Measurements from ENCODE around the gene ACSM2B.
"Not testable (repeated sequence)": the region's sequence is repeated elsewhere in the genome, so short reads cannot be mapped to it uniquely, and the experiment has no call there.

Gene ACSM2B

GRCh38 chr16:20566864-20567263 lies 9.3 kb downstream of the ACSM2B start:
- H3K9ac ChIP-seq (ENCODE audit: low read length), result no peak overlapping the region
- no peaks in the 10 kb centered on the region for H3F3A ChIP-seq (ENCODE audit: insufficient read depth, low read length)
- H3K36me3 ChIP-seq (replicated peaks; ENCODE audit: insufficient read depth, low read length), result no peaks in the 10 kb centered on the region
- H3K4me2 ChIP-seq (ENCODE audit: low read depth, low read length), result no peak overlapping the region
- no peak for DNase-seq
- H3K27me3 ChIP-seq (replicated peaks; ENCODE audit: insufficient read depth, low read length), result no peaks in the 10 kb centered on the region
- no peaks in the 10 kb centered on the region for H3K9me3 ChIP-seq (replicated peaks; ENCODE audit: insufficient read depth, low read length)
- H4K20me1 ChIP-seq (ENCODE audit: insufficient read depth, low read length), result no peaks in the 10 kb centered on the region
- H2AFZ ChIP-seq (ENCODE audit: low read length), result no peak overlapping the region
- H3K27ac ChIP-seq (ENCODE audit: low read length), result no peak overlapping the region
- H3K4me3 ChIP-seq (ENCODE audit: low read length), result no peak overlapping the region
- no peaks in the 10 kb centered on the region for H3K9me2 ChIP-seq (replicated peaks; ENCODE audit: insufficient read depth, low read length)
- H3K4me1 ChIP-seq (ENCODE audit: low read length), result no peaks in the 10 kb centered on the region
- TF ChIP-seq EZH2 (optimal IDR thresholded peaks at IDR 0.05; ENCODE audit: low read depth, low read length) (no peak), CTCF (IDR thresholded peaks at IDR 0.05; ENCODE audit: low read length) (no peak), EZH2phosphoT487 (IDR thresholded peaks at IDR 0.05; ENCODE audit: low read length) (no peak)
- H3K79me2 ChIP-seq (ENCODE audit: low read length), result no peaks in the 10 kb centered on the region

GRCh38 chr16:20565334-20565733 lies 10.8 kb downstream of the ACSM2B start:
- not testable (repeated sequence) for H3K27ac ChIP-seq (ENCODE audit: low read length); H3K9me2 ChIP-seq (replicated peaks; ENCODE audit: insufficient read depth, low read length); H3K4me1 ChIP-seq (ENCODE audit: low read length); H3K4me2 ChIP-seq (ENCODE audit: low read depth, low read length); DNase-seq; H3K36me3 ChIP-seq (replicated peaks; ENCODE audit: insufficient read depth, low read length); H2AFZ ChIP-seq (ENCODE audit: low read length); H3F3A ChIP-seq (ENCODE audit: insufficient read depth, low read length); H3K4me3 ChIP-seq (ENCODE audit: low read length); H3K79me2 ChIP-seq (ENCODE audit: low read length); H3K9me3 ChIP-seq (replicated peaks; ENCODE audit: insufficient read depth, low read length); H4K20me1 ChIP-seq (ENCODE audit: insufficient read depth, low read length); H3K27me3 ChIP-seq (replicated peaks; ENCODE audit: insufficient read depth, low read length); H3K9ac ChIP-seq (ENCODE audit: low read length)

GRCh38 chr16:20564218-20564617 lies 11.9 kb downstream of the ACSM2B start:
- not testable (repeated sequence) for H3K36me3 ChIP-seq (replicated peaks; ENCODE audit: insufficient read depth, low read length); H3K27me3 ChIP-seq (replicated peaks; ENCODE audit: insufficient read depth, low read length); H2AFZ ChIP-seq (ENCODE audit: low read length); H3K9me2 ChIP-seq (replicated peaks; ENCODE audit: insufficient read depth, low read length); H3K79me2 ChIP-seq (ENCODE audit: low read length); H3F3A ChIP-seq (ENCODE audit: insufficient read depth, low read length); H3K27ac ChIP-seq (ENCODE audit: low read length); H3K4me2 ChIP-seq (ENCODE audit: low read depth, low read length); H3K9me3 ChIP-seq (replicated peaks; ENCODE audit: insufficient read depth, low read length); H3K4me1 ChIP-seq (ENCODE audit: low read length); DNase-seq; H3K9ac ChIP-seq (ENCODE audit: low read length); H4K20me1 ChIP-seq (ENCODE audit: insufficient read depth, low read length); H3K4me3 ChIP-seq (ENCODE audit: low read length)

- not testable (repeated sequence) for H4K20me1 ChIP-seq (ENCODE audit: insufficient read depth, low read length); H3K9ac ChIP-seq (ENCODE audit: low read length); H3K9me3 ChIP-seq (replicated peaks; ENCODE audit: insufficient read depth, low read length); H3K4me1 ChIP-seq (ENCODE audit: low read length); H3K4me2 ChIP-seq (ENCODE audit: low read depth, low read length); H3K79me2 ChIP-seq (ENCODE audit: low read length); H2AFZ ChIP-seq (ENCODE audit: low read length); H3K27me3 ChIP-seq (replicated peaks; ENCODE audit: insufficient read depth, low read length); H3K9me2 ChIP-seq (replicated peaks; ENCODE audit: insufficient read depth, low read length); H3K4me3 ChIP-seq (ENCODE audit: low read length); DNase-seq; H3K27ac ChIP-seq (ENCODE audit: low read length); H3K36me3 ChIP-seq (replicated peaks; ENCODE audit: insufficient read depth, low read length); H3F3A ChIP-seq (ENCODE audit: insufficient read depth, low read length)
Observed at GRCh38 chr16:20555628-20556027, 20.5 kb downstream of the ACSM2B start.

GRCh38 chr16:20554689-20555088 lies 21.5 kb downstream of the ACSM2B start:
- not testable (repeated sequence) for H3K4me1 ChIP-seq (ENCODE audit: low read length); H3K27me3 ChIP-seq (replicated peaks; ENCODE audit: insufficient read depth, low read length)

GRCh38 chr16:20553493-20553892 lies 22.7 kb downstream of the ACSM2B start:
- not testable (repeated sequence) for H3F3A ChIP-seq (ENCODE audit: insufficient read depth, low read length); H3K4me2 ChIP-seq (ENCODE audit: low read depth, low read length); H3K4me3 ChIP-seq (ENCODE audit: low read length); H3K27me3 ChIP-seq (replicated peaks; ENCODE audit: insufficient read depth, low read length); H3K27ac ChIP-seq (ENCODE audit: low read length); H4K20me1 ChIP-seq (ENCODE audit: insufficient read depth, low read length); H3K4me1 ChIP-seq (ENCODE audit: low read length); H3K36me3 ChIP-seq (replicated peaks; ENCODE audit: insufficient read depth, low read length); H3K9ac ChIP-seq (ENCODE audit: low read length); H3K9me2 ChIP-seq (replicated peaks; ENCODE audit: insufficient read depth, low read length); H2AFZ ChIP-seq (ENCODE audit: low read length); H3K9me3 ChIP-seq (replicated peaks; ENCODE audit: insufficient read depth, low read length); DNase-seq; H3K79me2 ChIP-seq (ENCODE audit: low read length)

More at GRCh38 chr16:20554689-20555088, 21.5 kb downstream of the ACSM2B start:
- H3K9me2 ChIP-seq (replicated peaks; ENCODE audit: insufficient read depth, low read length); H3K9me3 ChIP-seq (replicated peaks; ENCODE audit: insufficient read depth, low read length); DNase-seq; H3K4me3 ChIP-seq (ENCODE audit: low read length); H3K36me3 ChIP-seq (replicated peaks; ENCODE audit: insufficient read depth, low read length); H3K79me2 ChIP-seq (ENCODE audit: low read length); H3K4me2 ChIP-seq (ENCODE audit: low read depth, low read length); H2AFZ ChIP-seq (ENCODE audit: low read length); H3K9ac ChIP-seq (ENCODE audit: low read length); H4K20me1 ChIP-seq (ENCODE audit: insufficient read depth, low read length); H3K27ac ChIP-seq (ENCODE audit: low read length); H3F3A ChIP-seq (ENCODE audit: insufficient read depth, low read length): not testable (repeated sequence)

- H3K9ac ChIP-seq (ENCODE audit: low read length); H3K79me2 ChIP-seq (ENCODE audit: low read length); H3K27me3 ChIP-seq (replicated peaks; ENCODE audit: insufficient read depth, low read length); H3K9me2 ChIP-seq (replicated peaks; ENCODE audit: insufficient read depth, low read length); H2AFZ ChIP-seq (ENCODE audit: low read length); H3K36me3 ChIP-seq (replicated peaks; ENCODE audit: insufficient read depth, low read length); H3K4me2 ChIP-seq (ENCODE audit: low read depth, low read length); H3F3A ChIP-seq (ENCODE audit: insufficient read depth, low read length); H3K4me3 ChIP-seq (ENCODE audit: low read length); H3K9me3 ChIP-seq (replicated peaks; ENCODE audit: insufficient read depth, low read length); H4K20me1 ChIP-seq (ENCODE audit: insufficient read depth, low read length); H3K4me1 ChIP-seq (ENCODE audit: low read length); H3K27ac ChIP-seq (ENCODE audit: low read length); DNase-seq: not testable (repeated sequence)
Observed at GRCh38 chr16:20546951-20547350, 29.2 kb downstream of the ACSM2B start.

All from MM.1S (cell line).